ENCODE data around the gene BRF1. TPM values are rescaled to one million over a fixed set of nuclear protein-coding genes. Genes with fewer than 3 reads are reported as not detected.

The BRF1 gene
- total and polyA plus RNA-seq, 2 of the 8 experiments (the other 6 are each of a cell fraction or from before 2014, with no cell fraction given) = 7.7 to 18.3 TPM

DNA sequence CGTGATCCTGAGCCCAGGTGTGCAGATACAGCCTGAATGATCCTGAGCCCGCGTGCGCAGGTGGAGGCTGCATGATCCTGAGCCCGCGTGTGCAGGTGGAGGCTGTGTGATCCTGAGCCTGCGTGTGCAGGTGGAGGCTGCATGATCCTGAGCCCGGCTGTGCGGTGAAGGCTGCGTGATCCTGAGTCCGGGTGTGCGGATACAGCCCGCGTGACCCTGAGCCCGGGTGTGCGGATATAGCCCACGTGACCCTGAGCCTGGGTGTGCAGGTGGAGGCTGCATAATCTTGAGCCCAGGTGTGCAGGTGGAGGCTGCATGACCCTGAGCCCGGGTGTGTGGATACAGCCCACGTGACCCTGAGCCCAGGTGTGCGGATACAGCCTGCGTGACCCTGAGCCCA, 20.3 kb downstream of the BRF1 start (continued):
- no peak for TF ChIP-seq CHD7 (IDR thresholded peaks at IDR 0.05; ENCODE audit: insufficient replicate concordance, low read length)
- no peak for TF ChIP-seq CREB1 (IDR thresholded peaks at IDR 0.05)
- no peak for TF ChIP-seq BACH1 (IDR thresholded peaks at IDR 0.05; ENCODE audit: low read length)
- TF ChIP-seq GABPA (IDR thresholded peaks at IDR 0.05; ENCODE audit: borderline replicate concordance, insufficient read depth, low read length) = no peak
- TF ChIP-seq CBX8 (IDR thresholded peaks at IDR 0.05; ENCODE audit: borderline replicate concordance, low read depth, low read length) = no peak
- TF ChIP-seq, protein P1, sequence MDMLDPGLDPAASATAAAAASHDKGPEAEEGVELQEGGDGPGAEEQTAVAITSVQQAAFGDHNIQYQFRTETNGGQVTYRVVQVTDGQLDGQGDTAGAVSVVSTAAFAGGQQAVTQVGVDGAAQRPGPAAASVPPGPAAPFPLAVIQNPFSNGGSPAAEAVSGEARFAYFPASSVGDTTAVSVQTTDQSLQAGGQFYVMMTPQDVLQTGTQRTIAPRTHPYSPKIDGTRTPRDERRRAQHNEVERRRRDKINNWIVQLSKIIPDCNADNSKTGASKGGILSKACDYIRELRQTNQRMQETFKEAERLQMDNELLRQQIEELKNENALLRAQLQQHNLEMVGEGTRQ (IDR thresholded peaks at IDR 0.05; ENCODE audit: low read length) = no peak
- no peak for TF ChIP-seq HDAC2 (IDR thresholded peaks at IDR 0.05; ENCODE audit: borderline replicate concordance in 1 of 2, low read depth in 2 of 2, low read length in 2 of 2)
- TF ChIP-seq POLR2A (IDR thresholded peaks at IDR 0.05; ENCODE audit: control extremely low read depth in 1 of 2, low read depth in 2 of 2, low read length in 2 of 2) = no peak
- TF ChIP-seq SAP30 (IDR thresholded peaks at IDR 0.05; ENCODE audit: insufficient read depth, insufficient replicate concordance, low read length) = no peak
- TF ChIP-seq RAD21 (IDR thresholded peaks at IDR 0.05 in 1 of 2, conservative IDR thresholded peaks at IDR 0.05 in 1 of 2; ENCODE audit: low read depth in 2 of 2, low read length in 2 of 2) = no peak
- TF ChIP-seq SIRT6 (IDR thresholded peaks at IDR 0.05; ENCODE audit: low read length) = no peak
